ENCODE data around the gene ME3. TPM values are rescaled to one million over a fixed set of nuclear protein-coding genes. Genes with fewer than 3 reads are reported as not detected.

ME3 gene
- total RNA-seq, 1 experiment from 2014 or later, result 0.30 TPM

- Histone ChIP-seq H3K9me2 (ENCODE audit: insufficient read depth) (no peaks in the 10 kb centered on the region), H3K27ac (ENCODE audit: low read depth, low read length) (no peak overlapping the region), H3K79me2 (ENCODE audit: insufficient read depth, low read length) (no peaks in the 10 kb centered on the region), H3K27me3 (ENCODE audit: insufficient read depth, low read length) (no peaks in the 10 kb centered on the region), H3K9me3 (ENCODE audit: control insufficient read depth in 1 of 2, insufficient read depth in 1 of 2, low read depth in 1 of 2, low read length in 2 of 2) (no peaks in the 10 kb centered on the region), H3K4me3 (replicated peaks in 1 of 2; ENCODE audit: low read depth in 1 of 2, low read length in 2 of 2) (no peak overlapping the region), H4K20me1 (ENCODE audit: insufficient read depth) (no peaks in the 10 kb centered on the region), H3K4me2 (ENCODE audit: low read length) (no peak overlapping the region), H3K4me1 (ENCODE audit: control insufficient read depth in 1 of 2, insufficient read depth in 2 of 2, low read length in 2 of 2) (no peaks in the 10 kb centered on the region), H3K9ac (ENCODE audit: low read length) (no peak overlapping the region), H2AFZ (ENCODE audit: low read depth, low read length, poor library complexity, severe bottlenecking) (no peak overlapping the region), H3K36me3 (ENCODE audit: control insufficient read depth in 1 of 2, insufficient read depth in 2 of 2, low read length in 2 of 2) (no peaks in the 10 kb centered on the region)
- TF ChIP-seq JUND (IDR thresholded peaks at IDR 0.05), result no peak
- TF ChIP-seq EGR1 (IDR thresholded peaks at IDR 0.05; ENCODE audit: low read depth), result no peak
- TF ChIP-seq EZH2phosphoT487 (IDR thresholded peaks at IDR 0.05; ENCODE audit: borderline replicate concordance), result no peak
- no peak for TF ChIP-seq POLR2AphosphoS5 (IDR thresholded peaks at IDR 0.05; ENCODE audit: low read depth, low read length)
- no peak for TF ChIP-seq MAX (IDR thresholded peaks at IDR 0.05)
- TF ChIP-seq ELF1 (IDR thresholded peaks at IDR 0.05; ENCODE audit: borderline replicate concordance, low read depth), result no peak
- TF ChIP-seq CEBPB (IDR thresholded peaks at IDR 0.05; ENCODE audit: low read depth), result no peak
- TF ChIP-seq ZNF274 (IDR thresholded peaks at IDR 0.05; ENCODE audit: low read depth, low read length), result no peak
- no peak for TF ChIP-seq POLR2A (IDR thresholded peaks at IDR 0.05; ENCODE audit: borderline replicate concordance, extremely low read depth, insufficient read depth, insufficient read length)
- no peak for TF ChIP-seq SRF (IDR thresholded peaks at IDR 0.05; ENCODE audit: low read depth)
- intact Hi-C loops (cut with micrococcal nuclease), result no loop called here
- no peak for DNase-seq (ENCODE audit: low read depth, low spot score)
- CTCF ChIA-PET, result no interaction called here
- POLR2A ChIA-PET, result interaction anchor here (0.6 kb wide), 1 partner anchor 573 kb away, joined by 4 read pairs; the partner anchor contains the start of gene PICALM
- BruUV-seq (replicated peaks), result no TSS peak
- ATAC-seq, result no peak
- RAD21 ChIA-PET (ENCODE audit: low non-redundant PET in 1 of 2, low total read pairs in 2 of 2, uncharacterized antibody in 2 of 2, unreplicated experiment in 2 of 2), result no interaction called here
Observed at GRCh38 chr11:86641537-86642261, 30.7 kb downstream of the ME3 start.

- Histone ChIP-seq H3K9ac (ENCODE audit: low read length) (no peak overlapping the region), H4K20me1 (ENCODE audit: insufficient read depth) (no peaks in the 10 kb centered on the region), H2AFZ (ENCODE audit: low read depth, low read length, poor library complexity, severe bottlenecking) (no peak overlapping the region), H3K27ac (ENCODE audit: low read depth, low read length) (no peak overlapping the region), H3K36me3 (ENCODE audit: control insufficient read depth in 1 of 2, insufficient read depth in 2 of 2, low read length in 2 of 2) (no peaks in the 10 kb centered on the region), H3K79me2 (ENCODE audit: insufficient read depth, low read length) (no peaks in the 10 kb centered on the region), H3K9me2 (ENCODE audit: insufficient read depth) (no peaks in the 10 kb centered on the region), H3K27me3 (ENCODE audit: insufficient read depth, low read length) (no peaks in the 10 kb centered on the region), H3K4me1 (ENCODE audit: control insufficient read depth in 1 of 2, insufficient read depth in 2 of 2, low read length in 2 of 2) (no peaks in the 10 kb centered on the region), H3K9me3 (ENCODE audit: control insufficient read depth in 1 of 2, insufficient read depth in 1 of 2, low read depth in 1 of 2, low read length in 2 of 2) (no peaks in the 10 kb centered on the region), H3K4me3 (replicated peaks in 1 of 2; ENCODE audit: low read depth in 1 of 2, low read length in 2 of 2) (no peak overlapping the region), H3K4me2 (ENCODE audit: low read length) (no peak overlapping the region)
- ATAC-seq (no peak), DNase-seq (ENCODE audit: low read depth, low spot score) (no peak)
- ChIA-PET POLR2A (no interaction called here), CTCF (interaction anchor here (1.0 kb wide), 1 partner anchor 31 kb away, joined by 5 read pairs; no protein-coding TSS in a partner anchor), RAD21 (ENCODE audit: low non-redundant PET in 1 of 2, low total read pairs in 2 of 2, uncharacterized antibody in 2 of 2, unreplicated experiment in 2 of 2) (no interaction called here)
- intact Hi-C loops (cut with micrococcal nuclease), result no loop called here
- no TSS peak for BruUV-seq (replicated peaks)
- no peak for TF ChIP-seq JUND (IDR thresholded peaks at IDR 0.05)
- no peak for TF ChIP-seq POLR2AphosphoS5 (IDR thresholded peaks at IDR 0.05; ENCODE audit: low read depth, low read length)
- no peak for TF ChIP-seq MAX (IDR thresholded peaks at IDR 0.05)
- TF ChIP-seq POLR2A (IDR thresholded peaks at IDR 0.05; ENCODE audit: borderline replicate concordance, extremely low read depth, insufficient read depth, insufficient read length), result no peak
- TF ChIP-seq TCF7L2 (IDR thresholded peaks at IDR 0.05; ENCODE audit: borderline replicate concordance, extremely low read depth, insufficient read depth, insufficient read length), result no peak
- TF ChIP-seq SRF (IDR thresholded peaks at IDR 0.05; ENCODE audit: low read depth), result no peak
- no peak for TF ChIP-seq REST (IDR thresholded peaks at IDR 0.05; ENCODE audit: low read depth)
- TF ChIP-seq CEBPB (IDR thresholded peaks at IDR 0.05; ENCODE audit: low read depth), result no peak
- no peak for TF ChIP-seq EGR1 (IDR thresholded peaks at IDR 0.05; ENCODE audit: low read depth)
- no peak for TF ChIP-seq ZNF274 (IDR thresholded peaks at IDR 0.05; ENCODE audit: low read depth, low read length)
Observed at GRCh38 chr11:86639137-86639536, 33.3 kb downstream of the ME3 start.

Data from HCT116 (cell line).